A673 (cell line): ENCODE results near the gene RRH. TPM values are rescaled to one million over a fixed set of nuclear protein-coding genes. Genes with fewer than 3 reads are reported as not detected.

ENCODE experiments used
- BruUV-seq: library from RNA; stranded (reverse); fragments of 400-500 nt; replicated peaks from 2 replicates; lab custom pipeline; 2021; lab: Mats Ljungman, UMichigan
- CTCF ChIA-PET: fragments of 300-600 bp; sonication (Branson Sonifier 250); formaldehyde crosslinking; loops from one replicate; lab custom pipeline; 2022; ENCODE audit warnings: antibody characterized with exemption; lab: Charles Lee
- POLR2A ChIA-PET: fragments of 300-600 bp; sonication (Branson Sonifier 250); formaldehyde crosslinking; loops from one replicate; lab custom pipeline; 2022; ENCODE audit warnings: antibody characterized with exemption; ENCODE audit not compliant: low non-redundant PET; lab: Charles Lee
- DNase-seq: peaks from one replicate; pipeline ENCODE4 v3.0.0-alpha.2; 2015; ENCODE audit warnings: low spot score
- H3K27ac ChIP-seq: fragments of 200-600 bp; sonication (generic); 2 replicates; pipeline ENCODE4 v1.5.1; 2016; ENCODE audit warnings: mixed run types, low read depth, mild to moderate bottlenecking, mixed read lengths, antibody characterized with exemption, low read length; ENCODE audit not compliant: poor library complexity, severe bottlenecking
- H3K27me3 ChIP-seq: fragments of 200-600 bp; sonication (generic); replicated peaks from 2 replicates; pipeline ENCODE4 v1.6.1; 2017; ENCODE audit warnings: mixed run types, low read depth, mild to moderate bottlenecking, mixed read lengths, antibody characterized with exemption, low read length; ENCODE audit not compliant: insufficient read depth, poor library complexity
- H3K36me3 ChIP-seq: fragments of 200-600 bp; sonication (generic); 2 replicates; pipeline ENCODE4 v1.6.1; 2016; ENCODE audit warnings: mixed run types, mild to moderate bottlenecking, mixed read lengths, antibody characterized with exemption, low read length; ENCODE audit not compliant: insufficient read depth, poor library complexity, severe bottlenecking
- H3K4me1 ChIP-seq: fragments of 200-600 bp; sonication (generic); 2 replicates; pipeline ENCODE4 v1.6.1; 2017; ENCODE audit warnings: mixed run types, mild to moderate bottlenecking, mixed read lengths, antibody characterized with exemption, low read length; ENCODE audit not compliant: insufficient read depth, poor library complexity, severe bottlenecking
- H3K4me3 ChIP-seq: fragments of 200-600 bp; sonication (generic); 2 replicates; pipeline ENCODE4 v1.5.1; 2016; ENCODE audit warnings: low read depth, mixed run types, mild to moderate bottlenecking, mixed read lengths, low read length; ENCODE audit not compliant: poor library complexity, severe bottlenecking
- H3K9me3 ChIP-seq: fragments of 200-600 bp; sonication (generic); 2 replicates; pipeline ENCODE4 v1.6.1; 2016; ENCODE audit warnings: mixed run types, low read depth, mild to moderate bottlenecking, mixed read lengths, antibody characterized with exemption, low read length; ENCODE audit not compliant: poor library complexity, severe bottlenecking
- EZH2 ChIP-seq: fragments of 200-600 bp; sonication (generic); IDR thresholded peaks from 2 replicates; pipeline ENCODE4 v1.6.1; 2017; ENCODE audit warnings: borderline replicate concordance, low read depth, mild to moderate bottlenecking, mixed read lengths, antibody characterized with exemption, low read length; ENCODE audit not compliant: poor library complexity, severe bottlenecking
- intact Hi-C: fragments of 100-400 bp; cut with micrococcal nuclease; formaldehyde crosslinking; loops from one replicate; pipeline ENCODE4 v1.10.0; 2022; ENCODE audit not compliant: unreplicated experiment
- total RNA-seq: library from RNA; stranded (reverse); gene quantifications from 2 replicates; pipeline ENCODE4 v1.2.3, GENCODE V29; 2021
- TF ChIP-seq, protein P1 (sequence below): fragments of 300-800, 200-600 bp; sonication (generic); conservative IDR thresholded peaks from 2 replicates; pipeline ENCODE4 v1.5.1; 2017; ENCODE audit warnings: low read depth, mild to moderate bottlenecking, antibody characterized with exemption, low read length, moderate library complexity, mixed read lengths

The RRH gene
- total RNA-seq, 1 experiment from 2014 or later: 0.47 TPM

DNA sequence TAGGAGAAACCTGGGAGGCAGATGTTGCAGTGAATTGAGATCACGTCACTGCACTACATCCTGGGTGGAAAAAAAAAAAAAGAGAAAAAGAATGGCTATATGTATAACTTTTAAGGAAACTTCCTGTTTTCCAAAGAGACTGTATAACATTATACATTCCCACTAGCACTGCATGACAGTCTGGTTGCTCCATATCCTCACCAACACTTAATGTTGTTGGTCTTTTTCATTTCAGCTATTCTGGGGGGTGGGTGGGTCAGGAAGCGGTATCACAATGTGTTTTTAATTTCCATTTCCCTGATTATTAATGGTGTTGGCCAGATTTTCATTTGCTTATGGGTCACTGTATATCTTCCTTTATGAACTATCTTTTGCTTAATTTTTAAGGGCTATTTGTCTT, 33.5 kb downstream of the RRH start:
- H3K36me3 ChIP-seq: no peaks in the 10 kb centered on the region
- intact Hi-C loops: no loop called here
- no peak for DNase-seq
- CTCF ChIA-PET: interaction anchor here (0.5 kb wide), 1 partner anchor 11 kb away, joined by 3 read pairs; no protein-coding TSS in a partner anchor
- no peaks in the 10 kb centered on the region for H3K4me1 ChIP-seq
- no peaks in the 10 kb centered on the region for H3K27me3 ChIP-seq
- no peak overlapping the region for H3K4me3 ChIP-seq
- H3K9me3 ChIP-seq: peaks cover 11% of the 10 kb centered on the region
- H3K27ac ChIP-seq: no peak overlapping the region
- POLR2A ChIA-PET: no interaction called here
- no TSS peak for BruUV-seq
- TF ChIP-seq, protein P1, sequence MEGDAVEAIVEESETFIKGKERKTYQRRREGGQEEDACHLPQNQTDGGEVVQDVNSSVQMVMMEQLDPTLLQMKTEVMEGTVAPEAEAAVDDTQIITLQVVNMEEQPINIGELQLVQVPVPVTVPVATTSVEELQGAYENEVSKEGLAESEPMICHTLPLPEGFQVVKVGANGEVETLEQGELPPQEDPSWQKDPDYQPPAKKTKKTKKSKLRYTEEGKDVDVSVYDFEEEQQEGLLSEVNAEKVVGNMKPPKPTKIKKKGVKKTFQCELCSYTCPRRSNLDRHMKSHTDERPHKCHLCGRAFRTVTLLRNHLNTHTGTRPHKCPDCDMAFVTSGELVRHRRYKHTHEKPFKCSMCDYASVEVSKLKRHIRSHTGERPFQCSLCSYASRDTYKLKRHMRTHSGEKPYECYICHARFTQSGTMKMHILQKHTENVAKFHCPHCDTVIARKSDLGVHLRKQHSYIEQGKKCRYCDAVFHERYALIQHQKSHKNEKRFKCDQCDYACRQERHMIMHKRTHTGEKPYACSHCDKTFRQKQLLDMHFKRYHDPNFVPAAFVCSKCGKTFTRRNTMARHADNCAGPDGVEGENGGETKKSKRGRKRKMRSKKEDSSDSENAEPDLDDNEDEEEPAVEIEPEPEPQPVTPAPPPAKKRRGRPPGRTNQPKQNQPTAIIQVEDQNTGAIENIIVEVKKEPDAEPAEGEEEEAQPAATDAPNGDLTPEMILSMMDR: no peak
- TF ChIP-seq EZH2: no peak

DNA sequence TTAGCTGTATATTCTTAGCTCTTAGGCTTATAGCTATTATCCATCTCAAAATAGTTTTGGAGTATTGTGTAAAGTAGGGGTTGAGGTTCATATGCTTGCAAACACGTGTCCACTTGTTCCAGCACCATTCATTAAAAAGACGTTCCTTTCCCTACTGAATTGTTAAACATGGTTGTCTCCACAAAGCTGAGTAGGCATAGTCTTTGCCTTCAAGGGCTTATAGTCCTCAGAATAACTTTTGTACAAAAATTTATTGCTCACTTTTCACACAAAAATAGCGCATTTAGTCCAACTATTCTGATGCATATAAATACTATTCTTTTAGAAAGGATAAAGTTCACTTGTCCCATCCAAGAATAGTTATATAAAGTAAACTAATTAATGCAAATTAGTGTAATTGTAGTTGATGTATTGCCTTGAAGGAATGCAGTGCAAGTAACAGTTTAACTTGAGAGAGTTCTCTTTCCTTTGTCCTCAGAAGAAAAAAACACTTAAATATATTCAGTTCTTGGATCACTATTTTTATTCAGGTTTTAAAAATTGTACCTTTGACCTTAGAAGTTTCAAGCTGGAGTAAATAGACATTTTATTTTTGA, 34.2 kb downstream of the RRH start:
- Histone ChIP-seq H3K27ac (no peak overlapping the region), H3K27me3 (no peaks in the 10 kb centered on the region), H3K36me3 (no peaks in the 10 kb centered on the region), H3K4me1 (no peaks in the 10 kb centered on the region), H3K9me3 (peaks cover 11% of the 10 kb centered on the region), H3K4me3 (no peak overlapping the region)
- BruUV-seq: no TSS peak
- ChIA-PET POLR2A (no interaction called here), CTCF (no interaction called here)
- no peak for TF ChIP-seq EZH2
- TF ChIP-seq, protein P1: no peak
- intact Hi-C loops: no loop called here
- DNase-seq: no peak

DNA sequence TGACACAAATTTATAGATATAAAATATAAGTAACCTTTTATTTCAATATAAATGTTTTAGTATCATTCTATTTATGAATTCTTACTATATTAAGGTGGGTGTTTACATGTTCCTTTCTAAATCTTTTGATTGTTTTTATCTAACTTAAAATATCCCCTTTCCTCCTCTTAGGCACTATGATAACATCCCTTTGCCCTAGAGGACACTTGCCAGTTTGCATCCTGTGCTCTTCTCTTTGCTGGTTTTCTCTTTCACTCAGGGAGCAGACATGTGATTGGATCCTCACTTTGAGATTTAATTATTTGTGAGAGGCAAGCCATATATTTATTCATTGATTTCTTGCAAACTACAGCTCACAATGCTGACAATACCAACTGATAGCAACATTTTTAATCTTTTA, 36.4 kb downstream of the RRH start:
- H3K27me3 ChIP-seq: no peaks in the 10 kb centered on the region
- no peak overlapping the region for H3K27ac ChIP-seq
- no TSS peak for BruUV-seq
- H3K9me3 ChIP-seq: peaks cover 11% of the 10 kb centered on the region
- H3K4me3 ChIP-seq: no peak overlapping the region
- ChIA-PET CTCF (no interaction called here), POLR2A (no interaction called here)
- DNase-seq: no peak
- no peaks in the 10 kb centered on the region for H3K36me3 ChIP-seq
- no peaks in the 10 kb centered on the region for H3K4me1 ChIP-seq
- intact Hi-C loops: no loop called here
- TF ChIP-seq, protein P1: no peak
- no peak for TF ChIP-seq EZH2
